Activated gamma-delta T cell treated with anti-CD3 and anti-CD28 coated beads, Interleukin-2, amount 50 U/mL, for 16 hours (primary cell): ENCODE data around the gene CRYGS.

Experiments
- DNase-seq: peaks from one replicate; pipeline ENCODE4 v3.0.0-alpha.2; 2020; ENCODE audit warnings: low read depth

Gene CRYGS

GRCh38 chr3:186493525-186494255, 50.5 kb downstream of the CRYGS start:
- DNase-seq = no peak

GRCh38 chr3:186492385-186492984, 51.7 kb downstream of the CRYGS start:
- DNase-seq = no peak

- DNase-seq = no peak
Observed at GRCh38 chr3:186489507-186489906, 54.7 kb downstream of the CRYGS start.
